Stimulated activated CD4-positive, alpha-beta T cell treated with anti-CD3 and anti-CD28 coated beads, Interleukin-2, amount 100 ng/mL, for 4 hours (primary cell): ENCODE data around the gene ZSWIM3.
"Not testable (repeated sequence)": the region's sequence is repeated elsewhere in the genome, so short reads cannot be mapped to it uniquely, and the experiment has no call there.

Source experiments
- DNase-seq: peaks from one replicate; pipeline ENCODE4 v3.0.0-alpha.2; 2020; ENCODE audit warnings: low read depth

ZSWIM3 gene

DNA sequence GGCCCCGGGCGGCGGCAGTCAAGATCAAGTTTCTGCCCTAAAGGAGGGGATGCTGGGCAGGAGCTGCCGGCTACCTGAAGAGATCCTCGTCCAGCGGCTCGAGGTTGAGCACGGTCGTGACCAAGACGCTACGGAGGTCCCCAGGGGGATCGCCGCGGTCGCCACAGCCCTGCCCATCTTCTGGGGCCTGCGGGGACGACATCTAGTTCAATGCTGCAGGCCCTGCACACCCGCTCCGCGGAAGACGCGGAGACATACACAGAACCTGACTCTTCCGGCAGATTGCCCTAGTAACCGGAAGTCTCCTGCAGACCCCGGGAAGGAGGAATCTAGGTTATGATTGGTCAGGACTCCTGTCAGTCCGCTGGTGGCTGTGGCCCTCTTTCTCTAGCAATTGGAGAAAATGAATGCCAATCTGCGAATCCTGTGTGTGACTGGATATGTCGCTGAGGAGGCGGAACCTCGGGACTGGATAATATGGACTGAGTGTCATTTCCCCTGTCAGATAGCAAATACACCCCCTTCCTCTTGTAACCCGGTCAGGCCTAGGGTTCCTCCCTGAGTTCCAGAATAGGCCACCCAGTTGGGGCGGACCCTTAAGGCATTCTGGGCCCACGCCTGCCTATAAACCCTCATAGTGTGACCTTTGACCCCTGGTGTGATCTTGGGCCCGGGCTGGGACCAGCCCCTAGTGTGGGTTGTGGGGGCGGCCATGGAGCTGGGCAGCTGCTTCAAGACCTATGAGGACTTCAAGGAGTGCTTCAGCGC lies at the start of gene ZSWIM3, which contains the start of gene ACOT8:
TSS of gene ZSWIM3 (plus strand) at position 501 of the 768 bp plus-strand sequence. CDS start at position 713, 212 bp downstream.
TSS of gene ACOT8 (minus strand) at position 279 of the 768 bp plus-strand sequence. CDS start at position 202, 77 bp downstream.
- peak; percentile 94 for DNase-seq

DNA sequence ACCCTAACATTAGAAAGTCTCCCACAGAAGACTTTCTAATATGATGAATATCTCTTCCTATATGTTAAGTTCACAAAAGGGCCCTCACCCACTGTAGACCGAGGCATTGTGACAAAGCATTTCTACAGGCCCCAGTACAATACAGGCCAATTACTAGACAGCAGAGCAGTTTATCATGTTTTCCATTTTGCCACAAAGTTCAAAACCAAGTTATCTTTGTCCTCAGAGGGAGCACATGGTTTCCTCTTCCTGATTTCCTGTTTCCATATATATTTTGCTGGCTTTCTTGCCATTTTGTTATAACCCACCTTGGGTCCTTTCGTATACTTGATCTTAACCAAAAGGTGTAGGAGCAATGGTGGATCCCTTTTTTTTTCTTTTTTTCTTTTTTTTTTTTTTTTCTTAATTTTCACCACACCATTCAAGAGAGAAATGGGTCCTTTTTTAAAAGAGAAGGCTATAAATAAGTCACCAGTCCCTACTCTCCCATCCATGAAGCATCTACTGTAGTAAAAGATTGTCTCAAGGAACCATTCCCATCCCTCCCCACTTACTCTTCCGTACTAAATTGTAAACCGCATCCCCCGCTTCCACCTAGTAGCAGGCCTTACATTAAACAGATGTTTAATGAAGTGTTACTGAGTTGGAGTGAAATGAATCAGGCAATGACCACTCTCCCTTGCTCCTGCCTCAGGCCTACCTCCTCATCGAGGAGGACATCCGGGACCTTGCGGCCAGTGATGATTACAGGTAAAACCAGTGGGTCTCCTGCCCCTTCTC lies 47.0 kb upstream of the ZSWIM3 start:
- no peak for DNase-seq

DNA sequence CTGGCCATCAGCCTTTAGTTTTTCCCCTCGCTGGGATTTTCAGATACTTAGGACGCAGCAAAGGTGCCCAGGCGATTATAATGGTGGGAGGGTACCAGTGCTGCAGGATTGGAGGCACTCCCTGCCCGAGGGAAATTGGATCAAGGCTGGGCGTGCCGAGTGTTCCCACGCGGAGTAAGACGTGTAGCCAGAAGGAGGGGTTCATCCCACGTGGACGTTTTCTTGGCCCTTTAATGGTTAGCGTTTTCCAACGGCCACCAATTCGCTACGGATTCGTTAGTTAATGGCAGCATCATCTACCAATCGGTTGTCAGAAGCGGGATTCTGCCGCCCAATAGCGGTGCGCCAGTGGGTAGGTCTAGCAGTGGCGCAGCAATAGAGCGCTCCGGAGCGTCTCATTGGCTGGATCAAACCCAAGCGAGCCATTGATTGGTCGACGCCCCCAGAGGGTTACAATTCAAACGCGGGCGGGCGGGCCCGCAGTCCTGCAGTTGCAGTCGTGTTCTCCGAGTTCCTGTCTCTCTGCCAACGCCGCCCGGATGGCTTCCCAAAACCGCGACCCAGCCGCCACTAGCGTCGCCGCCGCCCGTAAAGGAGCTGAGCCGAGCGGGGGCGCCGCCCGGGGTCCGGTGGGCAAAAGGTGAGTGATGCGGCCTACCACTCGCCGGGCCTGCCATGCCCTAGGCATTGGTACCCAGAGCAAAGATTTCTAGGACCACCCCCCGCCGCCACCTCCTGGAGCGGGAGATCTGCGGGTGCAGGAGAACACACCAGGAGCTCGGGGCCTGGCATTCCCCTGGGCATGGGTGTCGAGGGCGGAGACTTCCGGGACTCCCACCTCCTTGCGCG lies 45.0 kb upstream of the ZSWIM3 start, which contains the start of gene UBE2C:
TSS of gene UBE2C (plus strand) at position 488 of the 849 bp plus-strand sequence. CDS start at position 540, 52 bp downstream.
- DNase-seq = peak; percentile 90

DNA sequence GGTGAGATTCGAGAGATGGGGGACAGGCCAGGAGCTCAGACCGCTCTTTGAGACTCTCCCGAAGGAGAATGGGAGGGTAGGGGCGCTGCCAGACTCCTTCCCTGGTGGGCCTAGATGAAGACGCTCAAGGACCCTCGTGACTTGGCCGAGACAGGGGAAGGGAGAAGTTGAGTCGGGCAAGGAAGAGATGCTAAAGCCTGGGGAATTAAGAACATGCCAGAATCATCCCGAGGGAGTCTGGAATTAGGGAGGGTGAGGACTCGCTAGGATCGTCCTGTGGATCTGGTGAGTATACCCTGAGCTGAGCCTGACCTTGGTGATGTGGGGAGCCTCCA lies 44.4 kb upstream of the ZSWIM3 start:
- DNase-seq = no peak

DNA sequence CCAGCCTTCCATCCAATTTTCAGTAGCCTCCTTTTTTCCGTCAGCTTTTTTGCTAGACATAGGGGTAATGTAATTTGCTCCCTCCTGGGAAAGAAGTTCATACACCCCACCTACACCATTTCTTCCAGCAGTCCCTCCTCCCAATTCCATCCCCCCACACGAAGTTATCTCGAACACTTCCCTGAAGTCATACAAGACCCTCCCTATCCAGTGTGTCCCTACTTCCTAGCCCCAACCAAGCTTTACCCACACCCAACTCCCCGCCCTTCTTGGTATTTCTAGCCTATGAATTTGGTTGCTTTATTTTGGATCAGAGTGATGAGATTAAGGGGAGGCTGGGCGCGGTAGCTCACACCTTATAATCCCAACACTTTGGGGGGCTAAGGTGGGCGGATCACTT lies 43.9 kb upstream of the ZSWIM3 start:
- DNase-seq = no peak

DNA sequence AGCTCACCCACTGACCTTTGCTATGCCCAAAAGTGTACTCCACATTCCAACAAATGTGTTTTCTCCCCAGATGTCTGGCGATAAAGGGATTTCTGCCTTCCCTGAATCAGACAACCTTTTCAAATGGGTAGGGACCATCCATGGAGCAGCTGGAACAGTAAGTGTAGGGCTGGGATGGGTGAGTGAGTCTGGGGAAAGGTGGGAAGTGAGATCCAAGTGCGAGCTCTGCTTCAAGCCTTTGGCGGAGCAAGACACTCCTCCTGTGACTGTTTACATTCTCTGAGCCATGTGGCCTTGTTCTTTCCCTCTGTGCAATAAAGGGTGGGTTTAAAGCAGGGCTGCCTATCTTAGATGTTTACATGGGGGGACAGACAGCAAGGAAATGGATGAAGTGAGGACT lies 43.1 kb upstream of the ZSWIM3 start:
- DNase-seq = no peak

DNA sequence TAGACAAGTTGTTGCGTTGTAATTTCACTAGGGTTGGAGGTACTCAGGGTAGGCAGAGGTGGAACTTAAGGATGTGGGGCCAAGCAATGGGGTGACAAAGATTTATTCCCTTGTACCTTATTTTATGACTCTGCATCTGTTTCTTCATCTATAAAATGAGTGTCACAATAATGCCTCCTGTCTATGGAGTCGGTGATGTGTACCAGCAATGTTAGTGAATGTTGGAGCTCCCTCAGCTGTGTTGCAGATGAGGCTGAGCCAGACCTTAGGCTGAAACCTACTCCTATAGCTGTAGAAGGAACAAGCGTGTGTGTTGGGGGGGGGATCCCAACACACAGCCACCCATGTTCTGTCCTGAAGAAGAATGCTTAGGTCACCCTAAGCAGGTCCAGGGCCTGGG lies 40.5 kb upstream of the ZSWIM3 start:
- DNase-seq = no peak

DNA sequence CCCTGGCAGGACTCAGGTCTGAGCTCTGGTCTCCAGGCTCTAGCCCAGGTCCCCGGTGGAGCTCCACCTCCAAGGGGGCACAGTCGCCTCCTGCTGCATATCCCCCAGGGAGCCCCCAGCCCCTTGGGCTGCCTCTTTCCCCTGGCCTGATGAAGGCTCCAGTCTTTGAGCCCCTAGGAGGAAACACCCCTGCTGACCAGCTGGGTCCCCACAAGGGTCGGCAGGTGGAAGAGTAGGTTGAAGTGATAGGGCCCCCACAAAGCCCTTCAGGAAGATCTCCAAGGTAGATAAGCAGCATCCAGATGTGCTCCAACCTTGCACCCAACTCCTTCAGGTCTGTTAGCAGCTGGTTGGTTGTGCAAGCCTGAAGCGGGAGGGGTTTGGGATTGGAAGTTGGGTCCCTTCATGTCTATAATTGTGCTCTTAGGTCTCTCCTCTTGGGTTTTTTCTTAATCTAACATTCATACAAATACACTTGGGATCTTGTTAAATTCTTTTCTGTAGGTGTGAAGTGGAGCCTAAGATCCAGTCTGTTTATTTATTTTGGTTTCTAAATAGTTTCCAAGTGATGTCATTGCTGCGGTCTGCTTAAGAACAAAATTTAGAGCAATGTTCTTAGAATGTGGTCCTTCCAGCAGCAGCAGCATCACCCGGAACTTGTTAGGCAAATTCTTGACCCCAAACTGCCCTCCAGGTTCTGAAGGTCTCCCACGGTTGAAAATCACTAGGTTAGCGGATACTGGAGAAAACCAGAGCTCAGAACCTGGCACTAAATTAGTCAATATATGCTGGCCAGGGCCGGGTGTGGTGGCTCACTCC lies 39.8 kb upstream of the ZSWIM3 start:
- DNase-seq = no peak

DNA sequence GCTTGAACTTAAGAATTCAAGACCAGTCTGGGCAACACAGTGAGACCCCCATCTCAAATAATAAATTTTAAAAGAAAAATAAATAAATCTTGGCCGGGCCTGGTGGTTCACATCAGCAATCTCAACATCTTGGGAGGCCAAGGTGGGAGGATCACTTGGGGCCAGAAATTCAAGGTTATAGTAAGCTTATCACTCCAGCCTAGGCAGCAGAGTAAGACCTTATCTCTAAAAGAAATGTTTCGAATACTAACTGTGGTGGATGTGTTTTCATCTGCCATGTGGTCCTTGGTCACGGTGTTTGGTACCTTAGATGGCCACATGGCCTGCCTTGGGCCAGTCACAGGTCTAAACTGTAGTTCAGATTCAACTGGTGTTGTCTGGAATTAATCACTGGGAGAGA lies 39.2 kb upstream of the ZSWIM3 start:
- DNase-seq = no peak

DNA sequence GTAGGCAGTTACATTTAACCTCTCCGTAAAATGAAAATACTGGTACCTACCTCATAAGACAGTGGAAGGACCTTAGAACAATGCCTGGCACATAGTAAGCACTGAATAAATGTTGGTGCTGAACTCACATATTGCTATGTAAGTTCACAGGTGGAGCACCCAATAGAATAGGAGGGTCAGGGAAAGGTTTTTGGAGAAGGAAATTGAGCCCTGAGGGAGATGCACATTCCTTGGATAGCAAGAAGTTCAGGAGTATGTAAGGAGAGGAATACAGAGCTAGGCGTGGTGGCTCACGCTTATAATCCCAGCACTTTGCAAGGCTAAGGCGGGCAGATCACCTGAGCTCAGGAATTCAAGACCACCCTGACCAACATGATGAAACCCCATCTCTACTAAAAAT lies 37.9 kb upstream of the ZSWIM3 start:
- DNase-seq = no peak

DNA sequence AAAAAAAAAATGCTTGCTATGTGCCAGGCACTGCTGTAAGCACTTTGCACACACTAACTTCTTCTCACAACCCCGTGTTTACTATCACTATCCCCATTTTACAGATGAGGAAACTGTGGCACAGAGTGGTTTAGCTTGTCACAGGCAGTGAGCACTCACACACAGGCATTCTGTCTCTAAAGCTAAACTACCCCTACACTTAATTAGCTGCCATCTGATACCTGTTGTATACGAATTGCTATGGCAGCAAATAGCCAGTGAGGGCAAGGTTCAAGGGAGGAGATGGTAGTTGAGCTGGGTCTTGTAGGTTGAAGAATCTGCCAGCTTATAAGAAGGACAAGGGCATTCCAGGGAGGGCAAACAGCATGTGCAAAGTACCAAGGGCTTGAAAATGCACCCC lies 35.5 kb upstream of the ZSWIM3 start:
- no peak for DNase-seq

DNA sequence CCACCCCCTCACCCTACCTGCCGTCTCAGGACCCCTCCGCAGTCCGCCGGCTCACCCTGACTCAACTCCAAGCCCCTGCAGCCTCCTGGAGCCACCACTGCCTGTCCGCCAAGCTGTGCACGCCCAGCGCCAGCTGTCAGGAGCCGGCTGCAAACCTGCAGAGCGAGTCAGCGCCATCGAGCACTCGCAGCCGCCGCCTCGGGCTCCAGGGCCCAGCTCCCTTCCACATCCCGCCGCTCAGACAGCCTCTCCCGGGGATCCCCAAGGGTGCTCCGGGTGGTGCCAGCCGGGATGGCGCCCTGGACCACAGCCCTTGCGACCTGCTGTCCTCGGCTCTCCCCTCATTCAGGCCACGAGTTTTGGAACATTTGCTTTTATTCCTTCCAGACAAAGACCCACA lies 34.6 kb upstream of the ZSWIM3 start:
- DNase-seq = no peak

DNA sequence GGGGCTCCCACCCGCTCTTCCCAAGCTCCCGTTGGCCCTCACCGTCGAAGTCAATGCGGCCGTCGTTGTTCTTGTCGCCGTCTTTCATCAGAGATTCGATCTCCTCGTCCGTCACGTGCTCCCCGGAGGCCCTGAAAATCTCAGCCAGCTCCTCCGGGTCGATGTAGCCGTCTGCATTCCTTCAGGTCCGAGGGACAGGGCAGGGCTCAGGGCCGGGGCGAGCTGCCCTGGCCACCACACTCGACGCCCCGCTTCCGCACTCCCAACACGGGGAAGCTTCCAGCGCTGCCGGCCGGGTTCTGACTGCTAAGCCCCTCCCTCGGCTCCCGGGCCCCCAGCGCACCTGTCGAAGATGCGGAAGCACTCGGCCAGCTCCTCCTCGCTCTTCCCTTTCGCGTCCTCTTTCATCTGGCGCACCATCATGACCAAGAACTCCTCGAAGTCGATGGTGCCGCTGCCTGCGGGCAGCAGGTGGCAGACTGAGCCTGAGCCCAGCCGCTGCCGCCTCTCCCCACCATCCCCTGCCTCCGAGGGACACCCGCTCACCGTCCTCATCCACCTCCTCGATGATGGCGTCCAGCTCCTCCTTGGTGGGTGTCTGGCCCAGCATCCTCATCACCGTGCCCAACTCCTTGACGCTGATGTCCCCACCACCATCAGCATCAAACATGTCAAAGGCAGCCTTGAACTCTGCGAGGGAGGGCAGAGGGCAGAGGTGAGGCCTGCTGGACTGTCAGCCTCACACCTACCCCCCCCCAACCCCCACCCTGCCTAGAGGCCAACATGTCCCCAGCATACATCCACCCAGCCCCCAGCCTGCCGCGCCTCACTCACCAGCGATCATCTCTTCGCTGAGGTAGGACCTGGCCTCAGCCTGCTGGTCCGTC lies 33.2 kb upstream of the ZSWIM3 start:
- peak; percentile 45 for DNase-seq

DNA sequence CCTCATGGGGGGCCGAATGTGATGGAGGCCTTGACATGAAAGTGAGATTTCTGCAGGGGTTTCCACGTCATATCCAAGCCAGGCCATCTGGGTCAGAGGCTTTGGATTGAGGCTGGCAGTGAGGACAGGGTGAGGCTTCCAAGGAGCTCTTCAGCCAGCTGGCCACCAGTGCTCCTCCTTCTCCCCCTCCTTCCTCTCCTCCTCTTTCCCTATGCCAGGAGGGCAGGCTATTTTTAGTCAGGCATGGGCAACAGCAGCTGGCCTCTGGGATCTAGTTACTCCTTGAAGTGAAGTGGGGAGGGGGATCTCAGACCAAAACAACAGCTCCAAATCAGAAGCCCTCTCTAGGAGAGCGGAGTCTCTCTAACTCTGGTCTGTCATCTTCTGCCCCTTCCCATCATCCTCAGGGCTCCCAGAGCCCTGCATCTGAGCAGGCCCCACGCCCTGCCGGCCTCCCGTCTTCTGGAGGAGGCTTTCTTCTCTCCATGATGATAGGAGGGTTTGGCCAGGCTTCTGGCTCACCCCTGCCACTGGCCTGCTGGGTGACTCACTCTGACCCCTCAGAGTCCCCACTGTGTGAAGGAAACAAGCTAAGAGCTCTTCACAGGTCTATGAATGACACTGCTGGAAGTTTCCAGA lies 30.9 kb upstream of the ZSWIM3 start:
- no peak for DNase-seq

DNA sequence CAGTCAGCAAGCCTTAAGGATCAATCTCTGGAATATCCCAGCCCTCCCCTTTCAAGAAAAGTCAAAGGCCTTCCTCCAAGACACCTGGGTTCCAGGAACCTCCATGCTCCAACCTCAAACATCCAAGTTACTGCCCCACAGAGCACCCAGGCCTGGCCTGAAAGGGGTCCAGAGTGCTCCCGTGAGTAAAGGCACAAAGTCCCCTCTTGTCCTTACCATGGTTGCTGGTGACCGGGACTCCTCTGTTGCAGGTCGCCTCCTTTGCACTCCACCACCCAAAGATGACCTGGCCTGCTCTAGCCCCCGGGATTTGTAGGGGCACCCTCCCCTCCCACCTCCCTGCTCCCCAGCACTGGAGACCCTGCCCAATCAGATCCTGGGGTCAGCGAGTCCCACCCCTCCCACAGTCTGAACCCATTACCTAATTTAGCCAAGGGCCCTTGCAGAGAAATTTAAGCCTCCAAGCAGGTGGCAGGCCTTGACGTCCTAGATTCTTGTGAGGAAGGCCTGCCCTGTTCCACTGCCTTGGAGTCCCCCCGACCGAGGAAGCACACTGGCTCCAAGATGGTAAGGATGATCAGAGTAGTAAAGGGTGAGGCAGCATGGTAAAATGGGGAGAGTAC lies 30.3 kb upstream of the ZSWIM3 start, which contains the start of gene TNNC2:
TSS of gene TNNC2 (minus strand) at position 283 of the 623 bp plus-strand sequence. CDS start at position 219, 64 bp downstream.
- no peak for DNase-seq

DNA sequence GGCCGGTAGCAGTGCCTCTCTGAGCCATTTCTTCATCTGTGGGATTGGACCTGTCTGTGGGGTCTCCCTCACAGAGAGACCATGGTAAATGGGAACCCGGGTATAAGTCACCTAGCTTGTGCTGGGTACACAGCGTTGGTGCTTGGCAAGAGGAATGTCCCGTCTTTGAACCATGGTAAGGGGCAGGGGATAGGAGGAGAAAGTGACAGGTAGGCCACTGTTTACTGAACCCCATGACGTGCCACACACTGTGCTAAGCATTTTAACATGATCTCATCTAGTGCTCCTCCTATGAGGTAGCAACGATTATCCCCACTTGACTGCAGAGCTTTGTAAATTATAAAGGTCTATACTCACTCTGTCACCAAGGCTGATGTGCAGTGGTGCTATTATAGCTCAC lies 29.7 kb upstream of the ZSWIM3 start:
- no peak for DNase-seq

DNA sequence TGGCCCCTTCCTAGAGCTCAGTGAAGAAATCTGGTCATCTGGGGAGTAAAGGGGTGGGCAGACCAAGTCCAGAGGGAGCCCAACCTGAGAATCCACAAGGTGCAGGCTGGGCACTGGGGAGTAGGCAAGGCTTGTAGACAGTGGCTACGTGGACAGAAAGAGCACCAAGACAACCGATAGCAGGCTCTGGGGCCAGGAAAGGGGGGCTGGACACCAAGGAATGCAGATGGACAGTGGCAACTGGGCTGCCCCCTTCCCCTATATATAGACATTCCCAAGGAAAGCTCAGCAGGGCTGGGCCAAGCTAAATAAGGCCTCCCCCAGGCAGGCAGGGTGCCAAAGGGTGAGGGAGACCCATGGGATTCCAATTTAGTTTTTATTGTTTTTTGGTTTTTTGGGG lies 28.8 kb upstream of the ZSWIM3 start:
- no peak for DNase-seq

DNA sequence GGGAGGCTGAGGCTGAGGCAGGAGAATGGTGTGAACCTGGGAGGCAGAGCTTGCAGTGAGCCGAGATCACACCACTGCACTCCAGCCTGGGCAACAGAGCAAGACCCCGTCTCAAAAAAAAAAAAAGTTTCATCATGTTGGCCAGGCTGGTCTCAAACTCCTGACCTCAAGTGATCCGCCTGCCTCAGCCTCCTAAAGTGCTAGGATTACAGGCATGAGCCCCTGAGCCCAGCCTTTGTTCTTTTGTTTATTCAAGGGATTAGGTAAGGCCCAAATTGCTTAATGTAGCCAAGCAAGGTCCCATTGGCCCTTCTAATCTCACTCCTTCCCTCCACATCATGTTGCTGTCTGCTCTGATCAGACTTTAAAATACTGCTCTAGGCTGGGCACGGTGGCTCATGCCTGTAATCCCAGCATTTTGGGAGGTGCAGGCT lies 27.7 kb upstream of the ZSWIM3 start:
- DNase-seq = not testable (repeated sequence)

DNA sequence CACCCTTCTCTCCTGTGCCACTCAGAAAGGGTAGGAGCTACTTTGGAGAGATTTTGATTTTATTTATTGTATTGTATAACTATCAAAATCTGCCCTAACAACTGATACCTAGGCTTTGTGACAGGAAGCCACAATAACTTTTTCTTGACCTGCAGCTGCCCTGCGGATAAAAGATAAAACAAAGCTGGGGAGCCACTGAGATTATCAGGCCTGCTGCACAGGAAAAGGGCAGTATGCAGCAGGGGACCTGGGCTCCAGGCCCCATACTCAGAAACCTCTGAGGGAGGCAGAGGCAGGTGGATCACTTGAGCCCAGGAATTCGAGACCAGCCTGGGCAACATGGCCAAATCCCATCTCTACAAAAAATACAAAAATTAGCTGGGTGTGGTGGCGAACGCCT lies 24.8 kb upstream of the ZSWIM3 start:
- DNase-seq = no peak
